Psoas muscle (tissue), 8 donors: ENCODE data around the gene SPRN. TPM values are rescaled to one million over a fixed set of nuclear protein-coding genes. Genes with fewer than 3 reads are reported as not detected.
A peak's percentile ranks its signal among the peaks of the same experiment; 100 is the strongest.

ENCODE experiments used
- ATAC-seq, 4 donors: fragments of 200-7000 bp; cut with Tn5 transposase; one replicate each; pipeline ENCODE4 v1.9.1; 2020; ENCODE audit warnings: moderate library complexity in 3 of 4, mild to moderate bottlenecking in 2 of 4
- DNase-seq, 2 donors: peaks; one replicate each; pipeline ENCODE4 v3.0.0-alpha.2; 2020
- H3K27ac ChIP-seq: fragments of 200-600 bp; one replicate; pipeline ENCODE4 v1.8.0; 2022
- H3K27me3 ChIP-seq, 3 donors: fragments of 200-600 bp in 1 of 3; one replicate each; pipeline versions ENCODE4 v1.6.1 to v1.8.0; 2013 to 2022; ENCODE audit warnings: low read length in 2 of 3, mild to moderate bottlenecking in 2 of 3, moderate library complexity in 1 of 3; ENCODE audit not compliant: insufficient read depth in 3 of 3
- H3K36me3 ChIP-seq, 2 donors: fragments of 200-600 bp in 1 of 2; one replicate each; pipeline versions ENCODE4 v1.6.1 to v1.8.0; 2013 to 2022; ENCODE audit warnings: low read depth in 1 of 2, mild to moderate bottlenecking in 1 of 2, moderate library complexity in 1 of 2; ENCODE audit not compliant: insufficient read depth in 1 of 2
- H3K4me1 ChIP-seq: fragments of 200-600 bp; one replicate; pipeline ENCODE4 v1.8.0; 2022
- H3K4me3 ChIP-seq: fragments of 200-600 bp; one replicate; pipeline ENCODE4 v1.8.0; 2022; ENCODE audit warnings: mild to moderate bottlenecking
- H3K9me3 ChIP-seq: fragments of 200-600 bp; one replicate; pipeline ENCODE4 v1.8.0; 2022
- WGBS, 3 donors: extraction: QIAGEN DNeasy Blood & Tissue Kit; methylation state at CpG; one replicate each; pipeline versions ENCODE4 v1.1.6 to v1.1.7; 2013; 5-methylcytosine and 5-hydroxymethylcytosine counted together
- intact Hi-C, 2 donors: fragments of 100-400 bp; cut with DNase I; formaldehyde crosslinking; loops; one replicate each; pipeline versions ENCODE4 v1.11.0 to v1.14.2; 2022
- polyA plus RNA-seq, 3 donors: library from polyadenylated mRNA; stranded (reverse); fragments of 200-250 nt; gene quantifications; one replicate each; pipeline ENCODE4 v1.2.3, GENCODE V29; 2013
- total RNA-seq, 4 donors: library from RNA; stranded (reverse); fragmentation: NEBNext Ultra II Directional in 2 of 4; extraction: Animal tissue kit (Norgen Biotek cat#: 25700) in 2 of 4; gene quantifications; one replicate each; pipeline versions ENCODE4 v1.2.1 to v1.2.4, GENCODE V29; 2021 to 2023
- TF ChIP-seq, protein P1 (sequence below): fragments of 200-600 bp; IDR thresholded peaks from one replicate; pipeline ENCODE4 v1.8.0; 2022; ENCODE audit warnings: antibody characterized with exemption
- donor health status: healthy with polysubstance abuse.
- donor health status: DM: no; HTN: no; CAD: no; lungs with moderate emphysema.
- donor health status: Bipolar disorder and iron deficiency.
- donor health status: healthy.
- donor health status: DM: yes; HTN: yes; CAD: no.
- donor health status: DM: no; HTN: no; CAD: no.
- donor health status: DM: no; HTN: no; CAD: no.
- donor health status: DM: yes; HTN: yes; CAD: no.

SPRN gene
- total and polyA plus RNA-seq, 7 donors, result 0.08 to 0.22 (median 0.12) TPM; not detected in 4

- Histone ChIP-seq H3K36me3 (peaks cover 12 to 95% of the 10 kb centered on the region in 2 donors), H3K4me3 (no peak overlapping the region), H3K27me3 (no peaks in the 10 kb centered on the region), H3K4me1 (no peaks in the 10 kb centered on the region), H3K27ac (no peak overlapping the region), H3K9me3 (no peaks in the 10 kb centered on the region)
- ATAC-seq (no peak), DNase-seq (no peak)
- intact Hi-C loops, result no loop called here
- TF ChIP-seq, protein P1, sequence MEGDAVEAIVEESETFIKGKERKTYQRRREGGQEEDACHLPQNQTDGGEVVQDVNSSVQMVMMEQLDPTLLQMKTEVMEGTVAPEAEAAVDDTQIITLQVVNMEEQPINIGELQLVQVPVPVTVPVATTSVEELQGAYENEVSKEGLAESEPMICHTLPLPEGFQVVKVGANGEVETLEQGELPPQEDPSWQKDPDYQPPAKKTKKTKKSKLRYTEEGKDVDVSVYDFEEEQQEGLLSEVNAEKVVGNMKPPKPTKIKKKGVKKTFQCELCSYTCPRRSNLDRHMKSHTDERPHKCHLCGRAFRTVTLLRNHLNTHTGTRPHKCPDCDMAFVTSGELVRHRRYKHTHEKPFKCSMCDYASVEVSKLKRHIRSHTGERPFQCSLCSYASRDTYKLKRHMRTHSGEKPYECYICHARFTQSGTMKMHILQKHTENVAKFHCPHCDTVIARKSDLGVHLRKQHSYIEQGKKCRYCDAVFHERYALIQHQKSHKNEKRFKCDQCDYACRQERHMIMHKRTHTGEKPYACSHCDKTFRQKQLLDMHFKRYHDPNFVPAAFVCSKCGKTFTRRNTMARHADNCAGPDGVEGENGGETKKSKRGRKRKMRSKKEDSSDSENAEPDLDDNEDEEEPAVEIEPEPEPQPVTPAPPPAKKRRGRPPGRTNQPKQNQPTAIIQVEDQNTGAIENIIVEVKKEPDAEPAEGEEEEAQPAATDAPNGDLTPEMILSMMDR, result no peak
- WGBS, 3 donors, result 86 to 90% (median 87%) methylated on average over 10 of the region's 10 CpGs
These were observed 23.6 kb downstream of the SPRN start for GRCh38 chr10:133400624-133401424.

DNA sequence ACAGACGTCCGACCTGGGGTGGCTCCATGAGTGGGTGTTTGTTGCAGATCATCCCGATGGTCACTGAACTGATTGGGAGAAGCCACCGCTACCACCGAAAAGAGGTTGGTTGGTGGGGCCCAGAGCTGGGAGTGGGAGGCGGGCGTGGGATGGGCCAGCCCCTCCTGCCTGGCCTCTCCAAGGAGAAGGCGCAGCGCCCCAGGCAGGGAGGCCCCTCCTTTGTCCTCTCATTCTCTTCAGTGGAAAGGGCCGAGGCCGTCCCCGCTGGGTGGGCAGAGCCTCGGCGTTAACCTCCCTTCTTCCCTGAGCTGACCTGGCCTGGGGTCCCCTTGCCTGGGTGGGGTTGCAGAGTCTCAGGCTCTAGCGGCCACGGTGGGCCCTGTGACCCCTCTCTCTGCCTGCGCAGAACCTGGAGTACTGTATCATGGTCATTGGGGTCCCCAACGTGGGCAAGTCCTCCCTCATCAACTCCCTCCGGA is 25.3 kb downstream of the SPRN start:
- Histone ChIP-seq H3K27me3 (no peaks in the 10 kb centered on the region), H3K4me1 (peaks cover 8% of the 10 kb centered on the region), H3K27ac (no peak overlapping the region), H3K4me3 (no peak overlapping the region), H3K36me3 (peaks cover 11 to 82% of the 10 kb centered on the region in 2 donors), H3K9me3 (no peaks in the 10 kb centered on the region)
- intact Hi-C loops, result loop anchor here in 1 of 2 donors (10.0 kb wide), 1 partner anchor 74 kb away; no protein-coding TSS in a partner anchor
- DNase-seq (peak in 1 of 2 donors; percentile 50), ATAC-seq (no peak)
- TF ChIP-seq, protein P1, result no peak
- WGBS, 3 donors, result 92 to 96% (median 94%) methylated on average over 14 to 19 of the region's 19 CpGs

- WGBS, 3 donors, result 92 to 96% (median 93%) methylated on average over 7 of the region's 7 CpGs
- peaks cover 9 to 72% of the 10 kb centered on the region in 2 donors for H3K36me3 ChIP-seq
- ATAC-seq (no peak), DNase-seq (no peak)
- TF ChIP-seq, protein P1, result no peak
- intact Hi-C loops, result loop anchor here in 1 of 2 donors (10.0 kb wide), 1 partner anchor 73 kb away; no protein-coding TSS in a partner anchor
- H3K4me3 ChIP-seq, result no peak overlapping the region
- no peaks in the 10 kb centered on the region for H3K27me3 ChIP-seq
- H3K27ac ChIP-seq, result no peak overlapping the region
- peaks cover 8% of the 10 kb centered on the region for H3K4me1 ChIP-seq
- no peaks in the 10 kb centered on the region for H3K9me3 ChIP-seq
These were observed 26.5 kb downstream of the SPRN start for GRCh38 chr10:133397938-133398337.

GRCh38 chr10:133396035-133396624 is 28.3 kb downstream of the SPRN start:
- ATAC-seq (no peak), DNase-seq (no peak)
- Histone ChIP-seq H3K4me1 (peaks cover 8% of the 10 kb centered on the region), H3K27ac (no peak overlapping the region), H3K9me3 (no peaks in the 10 kb centered on the region), H3K27me3 (no peaks in the 10 kb centered on the region), H3K4me3 (no peak overlapping the region), H3K36me3 (peaks cover 6 to 58% of the 10 kb centered on the region in 2 donors)
- intact Hi-C loops, result loop anchor here in 1 of 2 donors (10.0 kb wide), 1 partner anchor 71 kb away; no protein-coding TSS in a partner anchor
- TF ChIP-seq, protein P1, result no peak
- 87 to 90% (median 87%) methylated on average over 19 of the region's 19 CpGs for WGBS, 3 donors
